GM12875 (cell line): ENCODE data around the gene SCAP.

Experiments
- H3K4me3 ChIP-seq: one replicate; pipeline ENCODE4 v1.5.1; 2011; ENCODE audit warnings: low read depth, low read length, control low read depth
- TF ChIP-seq, protein P1 (sequence below): IDR thresholded peaks from 2 replicates; pipeline ENCODE4 v1.5.1; 2011; ENCODE audit warnings: low read depth, mild to moderate bottlenecking, control low read depth, inconsistent platforms, low read length, moderate library complexity, borderline replicate concordance; ENCODE audit not compliant: insufficient read depth

SCAP gene

GRCh38 chr3:47475570-47476329 lies at the start of gene SCAP:
SCAP (minus strand) TSS chr3:47475941; CDS start chr3:47442993, 32,948 bp downstream.
- TF ChIP-seq, protein P1, sequence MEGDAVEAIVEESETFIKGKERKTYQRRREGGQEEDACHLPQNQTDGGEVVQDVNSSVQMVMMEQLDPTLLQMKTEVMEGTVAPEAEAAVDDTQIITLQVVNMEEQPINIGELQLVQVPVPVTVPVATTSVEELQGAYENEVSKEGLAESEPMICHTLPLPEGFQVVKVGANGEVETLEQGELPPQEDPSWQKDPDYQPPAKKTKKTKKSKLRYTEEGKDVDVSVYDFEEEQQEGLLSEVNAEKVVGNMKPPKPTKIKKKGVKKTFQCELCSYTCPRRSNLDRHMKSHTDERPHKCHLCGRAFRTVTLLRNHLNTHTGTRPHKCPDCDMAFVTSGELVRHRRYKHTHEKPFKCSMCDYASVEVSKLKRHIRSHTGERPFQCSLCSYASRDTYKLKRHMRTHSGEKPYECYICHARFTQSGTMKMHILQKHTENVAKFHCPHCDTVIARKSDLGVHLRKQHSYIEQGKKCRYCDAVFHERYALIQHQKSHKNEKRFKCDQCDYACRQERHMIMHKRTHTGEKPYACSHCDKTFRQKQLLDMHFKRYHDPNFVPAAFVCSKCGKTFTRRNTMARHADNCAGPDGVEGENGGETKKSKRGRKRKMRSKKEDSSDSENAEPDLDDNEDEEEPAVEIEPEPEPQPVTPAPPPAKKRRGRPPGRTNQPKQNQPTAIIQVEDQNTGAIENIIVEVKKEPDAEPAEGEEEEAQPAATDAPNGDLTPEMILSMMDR = peak; percentile 91
- peak within 1 kb of the TSS; percentile 94 for H3K4me3 ChIP-seq

- TF ChIP-seq, protein P1 = no peak
- H3K4me3 ChIP-seq = no peak overlapping the region
These were observed 47.8 kb upstream of the SCAP start for GRCh38 chr3:47523310-47524073.

- H3K4me3 ChIP-seq = no peak overlapping the region
- TF ChIP-seq, protein P1 = peak; percentile 85
These were observed 46.6 kb upstream of the SCAP start for GRCh38 chr3:47522082-47522987.

DNA sequence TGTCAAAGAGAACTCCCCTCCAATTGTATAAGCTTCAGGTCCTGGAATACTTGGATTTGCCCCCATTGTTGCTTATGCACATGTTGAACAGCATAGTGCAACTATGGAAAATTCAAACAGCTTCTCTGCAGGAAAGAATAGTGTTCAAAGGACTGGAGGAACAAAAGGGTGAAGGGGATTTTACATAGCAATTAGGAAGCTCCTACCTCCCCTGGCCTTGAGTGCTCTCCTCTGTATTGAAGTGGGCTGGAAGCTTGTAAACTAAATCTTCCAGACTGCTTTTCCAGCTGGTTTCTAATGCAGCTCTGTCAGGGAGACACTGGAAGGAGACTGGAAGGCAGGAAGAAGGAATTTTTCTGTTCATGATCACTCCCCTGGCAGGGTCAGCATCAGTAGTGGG lies 45.0 kb upstream of the SCAP start:
- TF ChIP-seq, protein P1 = no peak
- H3K4me3 ChIP-seq = no peak overlapping the region

DNA sequence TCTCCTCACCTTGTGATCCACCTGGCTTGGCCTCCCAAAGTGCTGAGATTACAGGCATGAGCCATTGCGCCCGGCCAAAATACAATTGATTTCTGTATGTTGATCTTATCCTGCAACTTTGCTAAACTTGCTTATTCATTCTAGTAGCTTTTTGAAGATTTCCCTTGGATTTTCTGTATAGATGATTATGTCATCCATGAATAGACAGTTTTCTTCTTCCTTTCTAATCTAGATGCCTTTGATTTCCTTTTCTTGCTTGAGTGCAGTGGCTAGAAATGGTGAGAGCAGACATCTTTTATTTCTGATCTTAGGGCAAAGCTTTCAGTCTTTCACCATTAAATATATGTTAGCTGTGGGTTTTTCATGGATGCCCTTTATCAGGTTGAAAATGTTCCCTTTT lies 42.2 kb upstream of the SCAP start:
- TF ChIP-seq, protein P1 = no peak
- no peak overlapping the region for H3K4me3 ChIP-seq

- TF ChIP-seq, protein P1 = no peak
- H3K4me3 ChIP-seq = no peak overlapping the region
These were observed 40.2 kb upstream of the SCAP start for GRCh38 chr3:47515864-47516319.
